Left ventricle myocardium superior (tissue), 1 donor: ENCODE results near the gene WEE2. TPM values are rescaled to one million over a fixed set of nuclear protein-coding genes. Genes with fewer than 3 reads are reported as not detected.
A peak's percentile ranks its signal among the peaks of the same experiment; 100 is the strongest.

Experiments used
- ATAC-seq: fragments of 200-7000 bp; cut with Tn5 transposase; one replicate; pipeline ENCODE4 v1.9.1; 2020; ENCODE audit warnings: mild to moderate bottlenecking, moderate library complexity
- DNase-seq: peaks from one replicate; pipeline ENCODE4 v3.0.0-alpha.2; 2020
- intact Hi-C: fragments of 100-400 bp; cut with micrococcal nuclease; formaldehyde crosslinking; loops from one replicate; pipeline ENCODE4 v1.11.0; 2022
- total RNA-seq: library from RNA; stranded (reverse); fragmentation: NEBNext Ultra II Directional; extraction: Animal tissue kit (Norgen Biotek cat#: 25700); gene quantifications from one replicate; pipeline ENCODE4 v1.2.1, GENCODE V29; 2021
- donor health status: DM: no; HTN: yes; CAD: no; lungs with severe emphysema.

The WEE2 gene
- total RNA-seq, 1 donor from 2014 or later, result not detected

GRCh38 chr7:141709318-141709717 is 1.2 kb downstream of the WEE2 start:
- DNase-seq, result no peak
- no peak for ATAC-seq
- intact Hi-C loops, result no loop called here

DNA sequence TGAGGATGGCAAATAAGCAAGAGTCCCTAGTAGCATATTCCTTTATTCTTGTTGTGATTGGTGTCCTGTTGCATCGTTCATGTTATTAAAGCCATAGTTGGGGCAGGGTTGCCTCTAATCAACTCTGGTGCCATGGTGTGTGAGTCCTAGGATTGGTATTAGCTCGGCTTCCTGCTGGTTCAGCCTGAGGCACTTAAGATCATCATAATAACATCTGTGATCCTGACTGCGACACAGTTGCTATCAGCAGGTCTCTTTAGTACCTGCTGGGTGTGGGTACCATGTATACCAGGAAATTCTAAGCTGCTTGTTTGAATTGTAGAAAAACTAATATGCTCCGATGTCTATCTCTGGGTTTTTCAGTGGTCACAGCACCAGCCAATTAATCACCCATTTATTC is 1.6 kb downstream of the WEE2 start:
- intact Hi-C loops, result loop anchor here (10.0 kb wide), 1 partner anchor 55 kb away; no protein-coding TSS in a partner anchor
- DNase-seq (no peak), ATAC-seq (no peak)

DNA sequence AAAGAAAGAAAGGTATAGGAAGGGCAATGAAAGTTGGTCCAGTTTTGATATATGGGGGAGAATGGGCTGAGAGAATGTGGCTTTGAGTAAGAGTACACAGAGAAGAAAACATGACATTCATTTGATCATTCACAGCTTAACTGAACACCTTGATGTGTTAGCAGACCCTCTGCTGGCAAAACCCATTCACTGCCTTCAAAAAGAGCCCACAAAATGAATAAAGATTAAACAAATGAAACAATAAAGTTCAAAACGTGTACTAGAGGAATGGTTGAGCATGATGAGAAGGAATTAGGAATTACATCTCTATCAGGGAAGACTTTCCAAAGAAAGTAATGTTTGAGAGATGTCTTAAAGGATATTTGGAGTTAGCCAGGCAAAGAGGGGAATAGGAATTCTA is 2.1 kb downstream of the WEE2 start:
- ATAC-seq (no peak), DNase-seq (no peak)
- intact Hi-C loops, result loop anchor here (10.0 kb wide), 1 partner anchor 56 kb away; no protein-coding TSS in a partner anchor

- DNase-seq, result no peak
- no peak for ATAC-seq
- intact Hi-C loops, result loop anchor here (10.0 kb wide), 1 partner anchor 58 kb away; no protein-coding TSS in a partner anchor
These were observed 4.6 kb downstream of the WEE2 start for GRCh38 chr7:141712603-141713255.

DNA sequence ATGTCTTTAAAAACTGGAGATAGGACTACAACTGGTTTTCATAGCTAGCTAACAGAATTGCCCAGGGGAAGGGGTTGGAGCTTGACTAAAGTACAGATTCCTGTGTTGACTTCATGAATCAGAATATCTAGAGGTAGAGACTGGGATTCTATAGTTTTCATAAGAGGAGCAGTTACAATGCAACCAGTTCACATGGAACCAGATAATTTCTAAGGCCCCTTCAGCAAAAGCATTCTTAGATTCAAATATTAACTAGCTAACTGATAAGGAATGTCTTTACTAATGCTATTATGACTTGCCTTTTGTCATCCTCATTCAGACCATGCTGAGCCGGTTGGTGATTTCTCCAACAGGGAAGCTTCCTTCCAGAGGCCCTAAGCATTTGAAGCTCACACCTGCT is 5.7 kb downstream of the WEE2 start:
- no peak for DNase-seq
- no peak for ATAC-seq
- intact Hi-C loops, result loop anchor here (10.0 kb wide), 1 partner anchor 59 kb away; no protein-coding TSS in a partner anchor

DNA sequence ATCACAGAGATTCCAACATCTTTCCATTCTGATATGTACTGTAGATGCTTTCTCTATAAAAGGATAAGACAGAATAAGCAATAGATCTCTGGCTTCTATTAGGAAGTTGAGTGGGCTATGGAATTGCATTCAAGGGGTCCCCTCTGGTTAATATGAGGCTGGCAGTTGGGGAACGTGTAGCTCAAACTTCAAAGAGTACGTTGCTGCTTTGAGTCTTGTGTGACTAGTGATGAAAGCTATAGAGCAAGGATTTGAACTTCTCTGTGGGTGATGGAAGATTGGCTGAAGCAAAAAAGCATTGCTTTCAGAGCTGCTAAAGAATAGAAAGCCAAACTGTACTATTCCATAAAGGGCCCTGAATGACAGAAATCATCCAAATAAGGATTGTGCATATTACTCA is 6.4 kb downstream of the WEE2 start:
- intact Hi-C loops, result loop anchor here (10.0 kb wide), 1 partner anchor 60 kb away; no protein-coding TSS in a partner anchor
- no peak for DNase-seq
- no peak for ATAC-seq

- DNase-seq (no peak), ATAC-seq (no peak)
These were observed 6.9 kb downstream of the WEE2 start for GRCh38 chr7:141715018-141715417.

GRCh38 chr7:141715794-141716689 is 7.9 kb downstream of the WEE2 start:
- intact Hi-C loops, result loop anchor here (10.0 kb wide), 1 partner anchor 61 kb away; no protein-coding TSS in a partner anchor
- no peak for ATAC-seq
- no peak for DNase-seq

More at GRCh38 chr7:141715018-141715417, 6.9 kb downstream of the WEE2 start:
- intact Hi-C loops, result loop anchor here (10.0 kb wide), 1 partner anchor 60 kb away; no protein-coding TSS in a partner anchor

- no peak for ATAC-seq
- no peak for DNase-seq
- intact Hi-C loops, result loop anchor here (10.0 kb wide), 1 partner anchor 63 kb away; no protein-coding TSS in a partner anchor
These were observed 9.3 kb downstream of the WEE2 start for GRCh38 chr7:141717450-141717849.

DNA sequence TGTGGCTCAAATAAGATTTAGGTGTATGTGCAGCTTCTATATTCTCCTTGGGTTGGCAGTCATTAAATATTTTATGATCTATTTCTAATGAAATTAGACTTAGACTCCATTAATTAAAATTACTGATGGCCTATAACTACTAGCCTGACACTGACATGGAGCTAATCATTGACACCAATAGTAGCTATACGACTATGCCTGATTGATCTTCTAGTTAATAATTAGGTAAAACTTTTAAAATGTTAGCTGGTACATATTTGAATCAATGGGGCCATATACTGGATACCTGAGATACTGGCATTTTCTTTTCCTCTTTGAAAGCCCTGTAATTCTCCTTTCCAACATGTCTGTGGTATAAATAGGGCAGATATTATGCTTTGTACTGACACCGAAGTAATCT is 14.4 kb downstream of the WEE2 start:
- intact Hi-C loops, result no loop called here
- DNase-seq (no peak), ATAC-seq (no peak)

- ATAC-seq (no peak), DNase-seq (no peak)
- intact Hi-C loops, result no loop called here
These were observed 20.9 kb downstream of the WEE2 start for GRCh38 chr7:141729020-141729419.

DNA sequence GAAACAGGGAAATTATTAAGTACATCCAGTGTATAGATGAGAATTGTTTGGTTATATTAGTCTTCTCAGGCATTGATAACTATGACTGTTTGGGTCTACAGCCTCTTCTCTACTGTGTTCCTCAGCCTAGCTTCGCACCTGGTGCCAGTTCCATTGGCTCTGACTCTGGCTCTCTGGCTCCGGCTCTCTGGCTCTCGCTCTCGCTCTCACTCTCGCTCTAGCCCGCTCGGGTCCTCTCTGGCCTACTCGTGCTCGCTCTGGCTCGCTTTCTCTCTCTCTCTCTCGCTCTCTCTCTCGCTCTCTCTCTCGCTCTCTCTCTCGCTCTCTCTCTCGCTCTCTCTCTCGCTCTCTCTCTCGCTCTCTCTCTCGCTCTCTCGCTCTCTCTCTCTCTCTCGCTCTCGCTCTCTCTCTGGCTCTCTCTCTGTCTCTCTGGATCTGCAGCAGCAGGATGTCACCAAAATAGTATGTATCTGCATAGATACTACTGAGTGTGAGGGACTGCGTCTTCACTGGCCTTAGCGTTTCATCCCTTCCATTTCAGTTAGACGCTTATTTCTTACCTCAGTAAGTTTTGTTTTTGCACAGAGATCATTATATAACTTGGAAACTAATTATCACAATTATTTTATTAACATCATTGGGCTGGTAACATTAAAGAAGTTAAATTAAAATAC is 23.5 kb downstream of the WEE2 start:
- DNase-seq, result peak; percentile 37
- intact Hi-C loops, result no loop called here

GRCh38 chr7:141737118-141737835 is 29.1 kb downstream of the WEE2 start:
- ATAC-seq, result no peak
- DNase-seq, result no peak
- intact Hi-C loops, result no loop called here

More for the DNA sequence above, 23.5 kb downstream of the WEE2 start:
- peak; percentile 70 for ATAC-seq

- ATAC-seq (peak; percentile 97), DNase-seq (peak; percentile 89)
- intact Hi-C loops, result no loop called here
These were observed 29.9 kb downstream of the WEE2 start, which contains the start of gene SSBP1 for GRCh38 chr7:141737836-141738591. Gene SSBP1, plus strand, starts transcription at chr7:141738358. Its CDS starts 809 bp downstream, at chr7:141739167.

- intact Hi-C loops, result no loop called here
These were observed 30.4 kb downstream of the WEE2 start for GRCh38 chr7:141738592-141739013.

GRCh38 chr7:141739250-141739649 is 31.1 kb downstream of the WEE2 start:
- DNase-seq, result no peak
- intact Hi-C loops, result no loop called here
- ATAC-seq, result no peak

More at GRCh38 chr7:141738592-141739013, 30.4 kb downstream of the WEE2 start:
- ATAC-seq, result no peak
- DNase-seq, result no peak

DNA sequence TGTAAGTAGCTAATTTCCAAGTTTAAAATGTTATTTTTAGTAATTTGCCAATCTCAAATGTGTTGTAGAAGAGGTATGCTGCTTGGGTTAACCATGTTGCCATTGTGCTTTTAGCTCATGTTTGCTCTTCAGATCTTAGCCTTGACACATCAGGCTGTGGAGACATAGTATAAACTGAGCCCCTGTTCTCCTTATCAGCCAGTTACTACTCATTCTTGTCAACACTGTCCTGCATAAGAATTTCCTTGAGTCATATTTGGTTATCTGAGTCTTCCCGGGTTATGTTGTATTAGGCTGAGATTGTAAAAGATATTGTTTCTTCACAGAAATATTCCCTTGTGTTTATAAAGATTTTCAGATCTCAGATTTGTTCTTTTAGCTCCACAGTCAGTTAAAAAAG is 34.1 kb downstream of the WEE2 start:
- intact Hi-C loops, result no loop called here
- no peak for DNase-seq
- no peak for ATAC-seq

DNA sequence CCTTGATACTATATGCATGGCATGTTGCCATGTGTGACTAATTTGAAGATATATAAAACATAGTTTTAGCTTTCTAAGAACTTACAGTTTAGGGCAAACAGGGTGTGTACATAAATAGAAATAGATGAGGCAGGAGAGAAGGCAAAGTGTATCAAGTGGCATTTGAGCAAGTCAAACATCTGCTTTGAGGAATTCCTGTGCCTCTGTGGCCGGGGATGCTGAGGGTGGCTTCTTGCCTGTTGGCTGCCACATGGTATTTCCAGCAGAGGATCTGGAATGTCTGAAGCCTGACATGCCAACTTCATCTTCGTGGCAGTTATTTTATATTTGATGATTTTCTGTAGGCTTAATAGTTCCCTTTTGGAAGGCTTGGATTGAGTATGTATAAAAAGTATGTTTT is 36.0 kb downstream of the WEE2 start:
- intact Hi-C loops, result no loop called here
- ATAC-seq, result no peak
- DNase-seq, result no peak
